C1 segment of cervical spinal cord (tissue), 14 donors: ENCODE measurements around the gene C12orf42.
"Not testable (repeated sequence)": the region's sequence is repeated elsewhere in the genome, so short reads cannot be mapped to it uniquely, and the experiment has no call there.

Experiments used
- DNase-seq, 14 donors: peaks; one replicate each; lab custom pipeline; 2025; lab: John Stamatoyannopoulos, UW

C12orf42 gene

DNA sequence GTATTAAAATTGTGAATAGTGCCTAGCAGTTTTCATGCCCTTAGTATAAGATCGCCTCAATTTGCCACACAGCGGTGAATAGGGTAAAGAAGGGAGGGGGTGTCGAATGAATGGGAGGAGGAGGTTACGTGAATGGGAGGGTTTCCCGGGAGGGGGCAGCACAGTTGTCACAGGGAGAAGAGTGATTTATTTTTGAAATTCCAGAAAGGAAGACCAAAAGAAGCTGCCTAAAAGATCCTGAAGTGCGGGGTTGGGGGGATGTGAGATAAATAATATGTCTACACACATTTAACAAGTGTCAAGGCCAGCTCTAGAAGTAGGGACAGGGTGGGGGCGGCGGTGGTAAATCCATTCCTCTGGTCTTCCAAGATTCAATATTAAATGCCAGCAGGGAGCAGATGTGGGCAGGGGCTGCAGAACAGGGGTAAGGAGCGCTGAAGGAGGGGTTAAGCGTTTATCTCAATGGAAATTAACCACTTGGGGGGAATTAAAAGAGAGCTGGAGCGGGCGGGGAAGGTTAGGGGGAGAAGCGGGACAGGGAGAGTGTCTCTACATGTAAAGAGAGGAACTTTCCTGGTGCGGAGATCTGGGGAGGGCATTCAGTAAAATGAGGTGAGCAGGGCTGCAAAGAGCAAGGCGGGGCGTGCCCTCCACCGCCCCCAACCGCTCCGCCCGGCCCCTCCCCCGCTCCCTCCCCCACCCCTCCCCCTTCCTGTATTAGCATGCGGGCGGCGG is 867 bp downstream of the C12orf42 start:
- no peak for DNase-seq

GRCh38 chr12:103494051-103494733 is 1.6 kb downstream of the C12orf42 start:
- no peak for DNase-seq

DNA sequence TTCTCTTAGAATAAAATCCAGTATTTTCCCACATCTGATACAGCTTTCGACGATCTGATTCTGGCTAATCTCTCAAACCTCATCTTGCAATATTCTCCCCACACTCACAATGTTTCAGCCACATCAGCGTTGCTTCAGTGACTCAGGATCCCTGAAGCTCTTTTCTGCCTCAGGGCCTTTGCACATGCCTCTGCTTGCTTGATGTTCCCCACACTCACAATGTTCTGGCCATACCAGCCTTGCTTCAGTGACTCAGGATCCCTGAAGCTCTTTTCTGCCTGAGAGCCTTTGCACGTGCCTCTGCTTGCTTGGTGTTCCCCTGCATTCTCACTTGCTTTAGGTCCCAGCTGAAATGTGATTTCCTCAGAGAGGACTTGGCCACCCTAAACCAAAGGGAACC is 2.6 kb downstream of the C12orf42 start:
- no peak for DNase-seq

GRCh38 chr12:103482365-103482764 is 13.4 kb downstream of the C12orf42 start:
- DNase-seq, result no peak

DNA sequence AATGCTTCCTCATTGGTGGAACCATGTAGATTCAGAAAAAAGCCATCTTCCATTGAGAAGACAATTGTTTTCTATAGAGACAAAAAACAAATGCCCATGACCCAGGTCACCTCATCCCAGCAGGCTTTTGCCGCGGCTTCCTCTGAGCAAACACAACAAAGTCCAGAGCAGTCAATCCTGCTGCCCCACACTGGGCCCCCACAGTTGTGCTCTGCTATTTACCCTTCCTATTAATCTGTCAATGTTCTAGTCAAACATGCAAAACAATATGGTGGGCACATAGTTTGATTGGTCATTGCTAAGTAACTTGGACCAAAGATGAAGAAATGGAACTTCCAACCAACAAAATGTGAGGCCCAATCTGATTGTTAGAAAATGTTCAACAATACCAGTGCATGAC is 20.7 kb downstream of the C12orf42 start:
- DNase-seq, result no peak

- DNase-seq, result no peak
These were observed 25.1 kb downstream of the C12orf42 start for GRCh38 chr12:103470664-103471063.

DNA sequence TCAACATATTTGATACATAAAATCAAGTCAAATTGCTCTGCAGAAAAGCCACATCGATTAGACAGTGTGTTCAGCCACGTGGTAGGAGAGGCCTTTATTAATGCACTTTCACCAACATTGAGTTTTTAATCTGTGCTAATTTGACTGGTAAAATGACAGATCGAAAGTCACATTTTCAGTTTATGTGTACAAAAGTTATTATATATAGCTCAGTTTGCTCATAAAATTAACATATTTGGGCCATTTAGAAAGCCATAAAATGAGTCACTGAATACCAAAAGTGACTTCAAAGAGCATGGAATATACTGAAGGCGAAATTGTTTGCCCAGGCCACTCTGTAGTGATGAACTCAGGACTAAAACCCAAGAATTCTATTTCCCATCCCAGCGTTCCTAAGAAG is 26.0 kb downstream of the C12orf42 start:
- no peak for DNase-seq

DNA sequence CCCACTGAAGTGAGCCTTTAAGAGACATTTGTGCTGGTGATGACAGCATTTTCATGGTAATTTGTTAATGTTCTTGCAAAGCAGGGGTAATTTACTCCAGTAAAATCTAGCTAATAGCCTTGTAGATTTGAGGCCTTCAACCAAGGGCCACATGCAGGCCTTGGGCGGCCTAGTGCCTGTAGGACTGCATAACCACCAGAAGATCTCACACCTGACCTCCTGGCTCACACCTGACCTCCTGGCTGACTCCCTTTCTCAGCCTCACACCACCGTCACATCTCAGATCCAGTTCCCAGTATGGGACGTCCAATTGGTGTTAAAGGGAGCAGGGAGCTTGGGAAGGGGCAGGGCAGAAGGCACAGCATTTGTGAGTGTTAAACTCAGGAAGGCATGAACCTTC is 26.9 kb downstream of the C12orf42 start:
- no peak for DNase-seq

DNA sequence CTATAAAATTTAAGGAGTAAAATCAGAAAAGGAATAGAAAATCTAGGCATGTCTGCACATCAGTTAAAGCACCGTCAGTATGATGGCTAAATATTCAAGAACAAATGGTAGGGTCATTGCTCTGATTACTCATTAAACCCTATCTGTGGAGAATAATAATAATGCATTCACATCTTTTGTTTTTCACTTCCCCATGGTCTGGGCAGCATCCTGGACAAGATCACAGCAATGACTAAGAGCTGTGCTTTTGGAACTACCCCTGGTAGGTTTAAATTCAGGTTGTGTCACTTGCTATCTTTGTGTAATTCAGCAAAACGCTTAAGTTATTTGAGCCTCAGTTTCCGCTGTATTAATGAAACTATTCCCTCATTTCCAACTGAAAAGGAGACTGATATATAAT is 33.1 kb downstream of the C12orf42 start:
- DNase-seq, result no peak

DNA sequence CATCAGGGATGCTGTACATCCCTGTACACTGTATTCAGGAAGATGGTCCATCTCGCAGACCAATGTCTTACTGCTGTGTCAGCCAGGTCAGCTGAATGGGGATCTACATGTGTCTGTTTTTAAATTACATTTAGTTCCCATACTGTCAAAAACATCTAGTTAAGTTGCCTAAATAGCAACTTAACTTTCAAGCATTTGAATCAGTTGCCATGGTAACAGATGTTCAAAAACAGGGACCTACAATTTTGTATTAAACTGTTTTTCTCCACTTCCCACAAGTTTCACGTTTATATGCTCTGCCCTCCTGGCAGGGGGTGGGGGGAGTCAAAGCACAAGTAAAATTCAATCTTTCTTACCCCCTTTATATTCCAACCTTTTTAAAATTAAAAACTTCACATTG is 38.3 kb downstream of the C12orf42 start:
- DNase-seq, result no peak

DNA sequence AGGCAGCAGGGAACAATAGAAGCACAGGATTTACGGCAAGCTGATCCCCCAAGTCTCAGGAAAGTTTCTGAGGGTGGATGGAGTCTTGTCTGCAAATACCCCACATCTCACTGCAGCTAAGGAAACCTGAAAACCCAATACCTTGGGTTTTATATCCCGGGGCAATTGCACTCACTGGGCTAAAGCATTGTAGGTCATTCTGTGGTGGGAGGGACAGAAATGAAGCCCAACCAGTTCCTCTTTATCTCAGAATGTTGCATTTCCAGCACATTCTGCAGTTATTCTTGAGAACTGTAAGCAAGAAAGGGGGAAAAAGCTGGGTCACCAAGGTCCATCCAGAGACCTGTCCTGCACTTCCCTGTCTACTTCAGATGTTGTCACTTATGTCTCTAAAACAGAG is 39.8 kb downstream of the C12orf42 start:
- DNase-seq, result no peak

GRCh38 chr12:103455020-103455763 is 40.6 kb downstream of the C12orf42 start:
- no peak for DNase-seq

- no peak for DNase-seq
These were observed 50.8 kb downstream of the C12orf42 start for GRCh38 chr12:103444983-103445382.

GRCh38 chr12:103442822-103443221 is 52.9 kb downstream of the C12orf42 start:
- no peak for DNase-seq

- DNase-seq, result no peak
These were observed 53.6 kb downstream of the C12orf42 start for GRCh38 chr12:103442182-103442555.

DNA sequence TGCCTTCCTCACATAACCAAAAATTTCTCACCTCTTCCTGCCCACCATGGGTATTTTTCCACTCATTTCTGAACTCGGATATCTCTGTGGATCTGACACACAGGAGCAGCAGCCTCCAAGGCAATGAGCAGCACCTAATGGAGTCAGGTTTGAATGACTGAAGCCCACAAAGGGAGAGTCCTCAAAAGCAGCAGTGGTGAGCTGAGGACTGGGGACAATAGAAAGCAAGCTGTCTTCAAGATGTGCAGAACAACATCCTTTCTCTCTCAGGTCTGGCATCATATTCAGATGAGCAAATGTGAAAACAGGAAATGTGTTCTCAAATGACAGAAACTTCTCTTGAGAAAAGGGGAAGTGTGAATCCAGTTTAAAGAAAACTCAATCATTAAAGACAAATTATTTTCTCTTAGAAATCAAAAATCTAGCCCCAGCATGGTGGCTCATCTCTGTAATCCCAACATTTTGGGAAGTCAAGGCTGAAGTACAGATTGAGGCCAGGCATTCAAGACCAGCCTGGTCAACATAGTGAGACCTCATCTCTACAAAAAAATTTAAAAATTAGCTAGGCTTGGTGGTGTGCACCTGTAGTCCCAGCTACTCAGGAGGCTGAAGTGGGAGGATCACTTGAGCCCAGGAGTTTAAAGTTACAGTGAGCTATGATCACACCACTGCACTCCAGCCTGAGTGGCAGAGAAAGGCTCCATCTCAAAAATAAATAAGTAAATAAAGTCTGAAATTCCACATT is 54.2 kb downstream of the C12orf42 start:
- peak in 2 of 14 donors; percentile 1 for DNase-seq

DNA sequence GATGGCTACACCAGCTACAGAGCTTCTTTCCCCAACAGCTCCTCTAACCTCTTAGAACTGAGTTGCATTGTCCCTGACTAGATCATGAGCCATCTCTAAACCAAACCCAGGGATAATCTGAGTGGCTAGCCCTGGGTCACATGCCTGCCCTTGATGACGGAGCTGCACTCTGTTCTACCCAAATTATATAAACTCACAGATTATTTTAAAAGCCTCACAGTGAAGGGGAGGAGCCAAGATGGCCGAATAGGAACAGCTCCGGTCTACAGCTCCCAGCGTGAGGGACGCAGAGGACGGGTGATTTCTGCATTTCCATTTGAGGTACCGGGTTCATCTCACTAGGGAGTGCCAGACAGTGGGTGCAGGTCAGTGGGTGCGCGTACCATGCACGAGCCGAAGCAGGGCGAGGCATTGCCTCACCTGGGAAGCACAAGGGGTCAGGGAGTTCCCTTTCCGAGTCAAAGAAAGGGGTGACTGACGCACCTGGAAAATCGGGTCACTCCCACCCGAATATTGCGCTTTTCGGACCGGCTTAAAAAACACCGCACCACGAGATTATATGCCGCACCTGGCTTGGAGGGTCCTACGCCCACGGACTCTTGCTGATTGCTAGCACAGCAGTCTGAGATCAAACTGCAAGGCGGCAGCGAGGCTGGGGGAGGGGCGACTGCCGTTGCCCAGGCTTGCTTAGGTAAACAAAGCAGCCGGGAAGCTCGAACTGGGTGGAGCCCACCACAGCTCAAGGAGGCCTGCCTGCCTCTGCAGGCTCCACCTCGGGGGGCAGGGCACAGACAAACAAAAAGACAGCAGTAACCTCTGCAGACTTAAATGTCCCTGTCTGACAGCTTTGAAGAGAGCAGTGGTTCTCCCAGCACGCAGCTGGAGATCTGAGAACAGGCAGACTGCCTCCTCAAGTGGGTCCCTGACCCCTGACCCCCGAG is 61.3 kb downstream of the C12orf42 start:
- not testable (repeated sequence) for DNase-seq

- DNase-seq, result no peak
These were observed 63.8 kb downstream of the C12orf42 start for GRCh38 chr12:103431950-103432349.

DNA sequence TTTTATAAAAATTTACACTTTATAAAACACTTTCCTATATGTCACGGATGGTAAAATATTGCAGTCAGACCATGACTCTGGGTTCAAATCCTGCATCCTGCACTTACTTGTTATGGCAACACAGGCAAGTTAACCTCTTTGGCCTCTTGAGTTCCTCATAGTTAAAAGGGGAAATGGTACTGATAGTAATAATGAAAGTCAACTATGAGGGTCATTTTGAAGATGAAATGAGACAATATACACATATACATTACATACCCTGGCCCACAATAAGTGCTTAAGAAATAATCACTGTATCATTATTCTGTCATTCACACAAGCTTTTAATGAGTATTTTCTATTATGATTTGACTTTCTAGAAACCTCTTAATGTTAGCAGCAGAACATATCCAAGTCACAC is 64.4 kb downstream of the C12orf42 start:
- DNase-seq, result no peak

DNA sequence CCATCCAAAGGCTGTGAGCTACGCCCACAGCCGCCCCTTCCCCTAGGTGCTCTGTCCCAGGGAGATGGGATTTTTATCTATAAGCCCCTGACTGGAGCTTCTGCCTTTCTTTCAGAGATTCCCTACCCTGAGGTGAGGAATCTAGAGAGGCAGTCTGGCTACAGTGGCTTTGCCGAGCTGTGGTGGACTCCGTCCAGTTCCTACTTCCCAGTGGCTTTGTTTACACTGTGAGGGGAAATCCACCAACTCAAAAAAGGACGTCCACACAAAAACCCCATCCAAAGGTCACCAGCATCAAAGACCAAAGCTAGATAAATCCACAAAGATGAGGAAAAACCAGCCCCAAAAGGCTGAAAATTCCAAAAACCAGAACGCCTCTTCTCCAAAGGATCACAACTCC is 70.1 kb downstream of the C12orf42 start:
- DNase-seq, result not testable (repeated sequence)
